Stimulated activated CD4-positive, alpha-beta T cell treated with anti-CD3 and anti-CD28 coated beads, Interleukin-2, amount 100 ng/mL, for 48 hours (primary cell): ENCODE measurements around the gene PCF11.
A peak's percentile ranks its signal among the peaks of the same experiment; 100 is the strongest.
"Not testable (repeated sequence)": the region's sequence is repeated elsewhere in the genome, so short reads cannot be mapped to it uniquely, and the experiment has no call there.

Source experiments
- DNase-seq, 2 donors: peaks; one replicate each; pipeline ENCODE4 v3.0.0-alpha.2; 2020

Gene PCF11

GRCh38 chr11:83156996-83157593, at the start of gene PCF11:
PCF11 (plus strand) TSS chr11:83157131; CDS start chr11:83157440, 309 bp downstream.
- peak; percentile 91 to 94 for DNase-seq

- no peak for DNase-seq
These were observed 44.0 kb upstream of the PCF11 start for GRCh38 chr11:83112886-83113285.

GRCh38 chr11:83115026-83115425, 41.9 kb upstream of the PCF11 start:
- no peak for DNase-seq

GRCh38 chr11:83115551-83115950, 41.4 kb upstream of the PCF11 start:
- no peak for DNase-seq

- no peak for DNase-seq
These were observed 40.8 kb upstream of the PCF11 start for GRCh38 chr11:83116015-83116641.

GRCh38 chr11:83118814-83119213, 38.1 kb upstream of the PCF11 start:
- no peak for DNase-seq

- no peak for DNase-seq
These were observed 37.7 kb upstream of the PCF11 start for GRCh38 chr11:83119216-83119615.

GRCh38 chr11:83120327-83120726, 36.6 kb upstream of the PCF11 start:
- DNase-seq = no peak

GRCh38 chr11:83122050-83122449, 34.9 kb upstream of the PCF11 start:
- DNase-seq = no peak

- no peak for DNase-seq
These were observed 34.2 kb upstream of the PCF11 start for GRCh38 chr11:83122766-83123165.

GRCh38 chr11:83124636-83125424, 32.1 kb upstream of the PCF11 start:
- DNase-seq = no peak

- DNase-seq = no peak
These were observed 31.4 kb upstream of the PCF11 start for GRCh38 chr11:83125577-83125976.

GRCh38 chr11:83127310-83127637, 29.7 kb upstream of the PCF11 start:
- no peak for DNase-seq

- DNase-seq = no peak
These were observed 24.7 kb upstream of the PCF11 start for GRCh38 chr11:83132191-83132590.

- not testable (repeated sequence) for DNase-seq
These were observed 23.7 kb upstream of the PCF11 start for GRCh38 chr11:83133266-83133665.

GRCh38 chr11:83139310-83139709, 17.6 kb upstream of the PCF11 start:
- DNase-seq = no peak

GRCh38 chr11:83140691-83141455, 16.1 kb upstream of the PCF11 start:
- no peak for DNase-seq

GRCh38 chr11:83147895-83148294, 9.0 kb upstream of the PCF11 start:
- DNase-seq = no peak

- DNase-seq = no peak
These were observed 6.5 kb upstream of the PCF11 start for GRCh38 chr11:83150450-83150849.

GRCh38 chr11:83151274-83151977, 5.5 kb upstream of the PCF11 start:
- no peak for DNase-seq

- no peak for DNase-seq
These were observed 4.7 kb upstream of the PCF11 start for GRCh38 chr11:83152264-83152663.

- no peak for DNase-seq
These were observed 3.2 kb upstream of the PCF11 start for GRCh38 chr11:83153764-83154163.
